ENCODE measurements around the gene NBL1.

The NBL1 gene

DNA sequence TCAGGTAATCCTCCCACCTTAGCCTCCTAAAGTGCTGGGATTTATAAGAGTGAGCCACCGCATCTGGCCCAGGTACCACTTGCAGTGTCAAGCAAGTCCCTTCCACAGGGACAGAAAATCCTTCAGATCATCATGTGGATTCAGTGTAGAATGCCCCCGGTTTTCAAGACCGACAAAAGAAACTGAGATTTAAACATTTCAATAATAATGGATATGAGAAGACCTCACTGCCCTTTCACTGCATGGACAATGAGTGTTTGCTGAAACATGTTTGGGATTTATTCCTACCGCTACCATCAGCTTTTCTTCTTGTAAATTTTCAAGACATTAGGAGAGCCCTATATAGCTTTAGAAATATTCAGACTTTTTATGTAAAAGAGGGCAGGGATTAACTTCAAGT lies 62.0 kb downstream of the NBL1 start:
- no peak for DNase-seq
